NT2/D1 (cell line): ENCODE measurements around the gene VEZT.

Experiments
- YY1 ChIP-seq: IDR thresholded peaks from 2 replicates; pipeline ENCODE4 v1.6.1; 2011; ENCODE audit not compliant: insufficient read length, insufficient read depth
- ZNF274 ChIP-seq: IDR thresholded peaks from 2 replicates; pipeline ENCODE4 v1.6.1; 2011; ENCODE audit warnings: mild to moderate bottlenecking, low read depth, low read length

DNA sequence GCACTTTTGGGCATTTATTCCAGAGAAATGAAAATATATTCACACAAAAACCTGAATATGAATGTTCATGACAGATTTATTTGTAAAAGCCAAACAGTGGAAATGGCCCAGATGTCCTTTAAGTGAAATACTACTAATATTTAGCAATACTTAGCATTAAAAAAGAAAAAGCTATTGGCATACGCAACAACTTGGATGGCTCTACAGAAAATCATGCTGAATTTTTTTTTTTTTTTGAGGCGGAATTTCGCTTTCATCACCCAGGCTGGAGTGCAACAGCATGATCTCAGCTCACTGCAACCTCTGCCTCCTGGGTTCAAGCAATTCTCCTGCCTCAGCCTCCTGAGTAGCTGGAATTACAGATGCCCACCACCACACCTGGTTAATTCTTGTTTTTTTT lies 24.5 kb upstream of the VEZT start:
- TF ChIP-seq YY1 = no peak
- no peak for TF ChIP-seq ZNF274
